ENCODE results near the gene EIF4EBP3. TPM values are rescaled to one million over a fixed set of nuclear protein-coding genes. Genes with fewer than 3 reads are reported as not detected.

EIF4EBP3 gene
- total RNA-seq, 1 experiment from 2014 or later: 7.7 TPM

DNA sequence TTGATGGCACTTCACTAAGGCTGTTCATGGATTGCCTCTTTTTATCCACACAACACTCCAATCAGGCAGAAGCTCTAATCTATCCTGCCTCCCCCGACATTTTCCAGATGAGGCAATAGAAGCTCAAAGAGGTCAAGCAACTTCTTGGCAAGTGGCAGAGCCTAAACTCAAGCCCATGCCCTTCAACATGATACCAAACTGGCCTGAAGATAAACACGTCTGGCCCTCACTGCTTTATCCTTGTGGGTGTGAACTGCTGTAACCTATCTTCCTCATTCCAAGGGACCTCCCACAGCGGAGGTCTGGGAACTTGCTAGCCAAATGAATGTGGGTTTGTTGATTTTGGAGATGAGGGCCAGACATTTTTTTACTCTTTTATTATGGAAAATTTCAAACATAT lies 26.7 kb downstream of the EIF4EBP3 start:
- H2AK5ac ChIP-seq (ENCODE audit: insufficient read length, low read length): no peak overlapping the region
- H2AFZ ChIP-seq (ENCODE audit: low read length): no peak overlapping the region
- H4K20me1 ChIP-seq (ENCODE audit: control insufficient read depth, insufficient read depth, insufficient read length): no peaks in the 10 kb centered on the region
- 0 out of 2 replicates have a peak, but pooled peaks cover 2% of the 10 kb centered on the region for H3K4me1 ChIP-seq (ENCODE audit: insufficient read depth, low read length)
- no peak overlapping the region for H4K91ac ChIP-seq (ENCODE audit: insufficient read length, low read depth, low read length)
- no peak overlapping the region for H3K4me2 ChIP-seq (ENCODE audit: insufficient read depth, insufficient read length, low read length)
- H2BK120ac ChIP-seq (ENCODE audit: low read depth, low read length, poor library complexity, severe bottlenecking): no peak overlapping the region
- no peak overlapping the region for H3K18ac ChIP-seq (ENCODE audit: insufficient read length, low read depth, low read length)
- Mint-ChIP-seq H3K27ac (no peak overlapping the region), H3K4me3 (no peak overlapping the region), H3K4me1 (no peaks in the 10 kb centered on the region), H3K27me3 (ENCODE audit: low read depth) (no peaks in the 10 kb centered on the region; the same call in 1 of the 2 replicates), H3K36me3 (ENCODE audit: insufficient read depth in 1 of 3, low read depth in 3 of 3) (no peaks in the 10 kb centered on the region), H3K9me3 (no peaks in the 10 kb centered on the region)
- H3K9ac ChIP-seq (ENCODE audit: extremely low read depth, insufficient read length, low read length): no peak overlapping the region
- H3K14ac ChIP-seq (ENCODE audit: insufficient read depth, low read length): no peak overlapping the region
- no peak overlapping the region for H2BK15ac ChIP-seq (ENCODE audit: low read depth, low read length)
- no peak overlapping the region for H2BK20ac ChIP-seq (ENCODE audit: low read depth, low read length, poor library complexity, severe bottlenecking)
- no peaks in the 10 kb centered on the region for H3K9me3 ChIP-seq (ENCODE audit: control insufficient read depth, low read depth, low read length)
- H3K23ac ChIP-seq (ENCODE audit: insufficient read length, low read depth, low read length): no peak overlapping the region
- H3K27ac ChIP-seq (ENCODE audit: insufficient read length, low read depth, low read length): no peak overlapping the region
- no peaks in the 10 kb centered on the region for H3K27me3 ChIP-seq (ENCODE audit: insufficient read depth, low read length)
- no peak overlapping the region for H3K56ac ChIP-seq (ENCODE audit: insufficient read length, low read depth, low read length)
- no peaks in the 10 kb centered on the region for H3K79me2 ChIP-seq (ENCODE audit: insufficient read depth, low read length)
- DNase-seq: no peak
- no peak overlapping the region for H4K5ac ChIP-seq (ENCODE audit: insufficient read length, low read depth, low read length)
- H2BK12ac ChIP-seq (ENCODE audit: insufficient read length, low read depth, low read length): no peak overlapping the region
- WGBS (ENCODE audit: extremely low coverage, insufficient read length, low lambda C conversion rate): no CpG with 5 or more reads among the region's 3 CpGs
- H3T11ph ChIP-seq (ENCODE audit: low read length): no peak overlapping the region
- H3K4ac ChIP-seq (ENCODE audit: low read depth, low read length): no peak overlapping the region
- no peaks in the 10 kb centered on the region for H3K23me2 ChIP-seq (ENCODE audit: insufficient read length, low read depth, low read length, poor library complexity, severe bottlenecking)
- TF ChIP-seq, protein P1, sequence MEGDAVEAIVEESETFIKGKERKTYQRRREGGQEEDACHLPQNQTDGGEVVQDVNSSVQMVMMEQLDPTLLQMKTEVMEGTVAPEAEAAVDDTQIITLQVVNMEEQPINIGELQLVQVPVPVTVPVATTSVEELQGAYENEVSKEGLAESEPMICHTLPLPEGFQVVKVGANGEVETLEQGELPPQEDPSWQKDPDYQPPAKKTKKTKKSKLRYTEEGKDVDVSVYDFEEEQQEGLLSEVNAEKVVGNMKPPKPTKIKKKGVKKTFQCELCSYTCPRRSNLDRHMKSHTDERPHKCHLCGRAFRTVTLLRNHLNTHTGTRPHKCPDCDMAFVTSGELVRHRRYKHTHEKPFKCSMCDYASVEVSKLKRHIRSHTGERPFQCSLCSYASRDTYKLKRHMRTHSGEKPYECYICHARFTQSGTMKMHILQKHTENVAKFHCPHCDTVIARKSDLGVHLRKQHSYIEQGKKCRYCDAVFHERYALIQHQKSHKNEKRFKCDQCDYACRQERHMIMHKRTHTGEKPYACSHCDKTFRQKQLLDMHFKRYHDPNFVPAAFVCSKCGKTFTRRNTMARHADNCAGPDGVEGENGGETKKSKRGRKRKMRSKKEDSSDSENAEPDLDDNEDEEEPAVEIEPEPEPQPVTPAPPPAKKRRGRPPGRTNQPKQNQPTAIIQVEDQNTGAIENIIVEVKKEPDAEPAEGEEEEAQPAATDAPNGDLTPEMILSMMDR (conservative IDR thresholded peaks at IDR 0.05): no peak
- no peaks in the 10 kb centered on the region for H3K79me1 ChIP-seq (ENCODE audit: insufficient read depth, low read depth, low read length, poor library complexity, severe bottlenecking)
- no peak overlapping the region for H2BK5ac ChIP-seq (ENCODE audit: insufficient read length, low read length)
- H4K8ac ChIP-seq (replicated peaks; ENCODE audit: insufficient read length, low read depth, low read length): no peak overlapping the region
